Neuronal stem cell (in vitro differentiated cells): Measurements from ENCODE around the gene SKIL.

Experiments used
- DNase-seq: peaks from one replicate; pipeline ENCODE4 v3.0.0-alpha.2; 2013; ENCODE audit warnings: low spot score
- H2AFZ ChIP-seq: one replicate; pipeline ENCODE4 v1.6.1; 2013; ENCODE audit warnings: mild to moderate bottlenecking, low read length, inconsistent platforms
- H2AK5ac ChIP-seq: 2 replicates; pipeline ENCODE4 v1.6.1; 2013; ENCODE audit warnings: low read depth, mild to moderate bottlenecking, inconsistent platforms, low read length, moderate library complexity, mixed read lengths
- H2BK120ac ChIP-seq: 2 replicates; pipeline ENCODE4 v1.6.1; 2013; ENCODE audit warnings: low read depth, mild to moderate bottlenecking, inconsistent platforms, low read length, moderate library complexity, mixed read lengths
- H2BK12ac ChIP-seq: one replicate; pipeline ENCODE4 v1.6.1; 2013; ENCODE audit warnings: low read length, inconsistent platforms
- H2BK15ac ChIP-seq: 2 replicates; pipeline ENCODE4 v1.6.1; 2013; ENCODE audit warnings: mild to moderate bottlenecking, low read length, inconsistent platforms, mixed read lengths
- H2BK5ac ChIP-seq: one replicate; pipeline ENCODE4 v1.6.1; 2013; ENCODE audit warnings: inconsistent platforms, mild to moderate bottlenecking, low read length, moderate library complexity
- H3K14ac ChIP-seq: one replicate; pipeline ENCODE4 v1.6.1; 2013; ENCODE audit warnings: low read length, inconsistent platforms
- H3K18ac ChIP-seq: 2 replicates; pipeline ENCODE4 v1.6.1; 2013; ENCODE audit warnings: low read length, inconsistent platforms
- H3K23ac ChIP-seq: 2 replicates; pipeline ENCODE4 v1.6.1; 2013; ENCODE audit warnings: low read depth, mild to moderate bottlenecking, mixed read lengths, low read length, inconsistent platforms; ENCODE audit not compliant: poor library complexity
- H3K27ac ChIP-seq: replicated peaks from 3 replicates; pipeline ENCODE4 v1.5.1; 2013; ENCODE audit warnings: low read length, inconsistent platforms
- H3K27me3 ChIP-seq, 3 experiments: 2 replicates each; pipeline ENCODE4 v1.6.1; 2013; ENCODE audit warnings: low read length in 3 of 3, mild to moderate bottlenecking in 2 of 3, inconsistent platforms in 1 of 3, low read depth in 1 of 3, mixed read lengths in 1 of 3, moderate library complexity in 1 of 3; ENCODE audit not compliant: control insufficient read depth in 3 of 3, insufficient read depth in 3 of 3
- H3K36me3 ChIP-seq, 2 donors: replicated peaks in 1 of 2; 2 replicates each; pipeline ENCODE4 v1.6.1; 2013; ENCODE audit warnings: low read length in 2 of 2; ENCODE audit not compliant: control insufficient read depth in 2 of 2, insufficient read depth in 2 of 2
- H3K4ac ChIP-seq: 2 replicates; pipeline ENCODE4 v1.6.1; 2013; ENCODE audit warnings: inconsistent platforms, mild to moderate bottlenecking, low read length, moderate library complexity
- H3K4me1 ChIP-seq, 2 donors: 1 replicate in 1 of 2; 2 replicates in 1 of 2; pipeline ENCODE4 v1.6.1; 2013; ENCODE audit warnings: low read length in 2 of 2, low read depth in 1 of 2; ENCODE audit not compliant: control insufficient read depth in 2 of 2, insufficient read depth in 1 of 2
- H3K4me2 ChIP-seq: one replicate; pipeline ENCODE4 v1.6.1; 2013; ENCODE audit warnings: mild to moderate bottlenecking, low read length, inconsistent platforms; ENCODE audit not compliant: insufficient read depth, poor library complexity, severe bottlenecking
- H3K4me3 ChIP-seq, 2 donors: 2 replicates each; pipeline ENCODE4 v1.5.1; 2013; ENCODE audit warnings: low read length in 2 of 2, mild to moderate bottlenecking in 2 of 2, inconsistent platforms in 1 of 2, moderate library complexity in 1 of 2
- H3K79me1 ChIP-seq: one replicate; pipeline ENCODE4 v1.6.1; 2013; ENCODE audit warnings: low read depth, mild to moderate bottlenecking, inconsistent platforms, low read length, moderate library complexity
- H3K9ac ChIP-seq: one replicate; pipeline ENCODE4 v1.6.1; 2013; ENCODE audit warnings: mild to moderate bottlenecking, low read depth, low read length, inconsistent platforms; ENCODE audit not compliant: poor library complexity
- H3K9me3 ChIP-seq, 2 donors: replicated peaks in 1 of 2; 2 replicates each; pipeline versions ENCODE3 to v1.6.1; 2013; ENCODE audit warnings: low read length in 2 of 2, mild to moderate bottlenecking in 2 of 2, inconsistent platforms in 1 of 2, low read depth in 1 of 2, mixed read lengths in 1 of 2, moderate library complexity in 1 of 2; ENCODE audit not compliant: control insufficient read depth in 2 of 2, insufficient read depth in 1 of 2
- H4K8ac ChIP-seq: one replicate; pipeline ENCODE4 v1.6.1; 2013; ENCODE audit warnings: low read depth, mild to moderate bottlenecking, inconsistent platforms, low read length, moderate library complexity
- H4K91ac ChIP-seq: one replicate; pipeline ENCODE4 v1.6.1; 2013; ENCODE audit warnings: low read length, low read depth, mild to moderate bottlenecking, inconsistent platforms; ENCODE audit not compliant: poor library complexity
- WGBS, 2 donors: extraction: QIAGEN DNeasy Blood & Tissue Kit; methylation state at CpG; one replicate each; pipeline ENCODE4 v1.1.7; 2013; ENCODE audit warnings: missing lambda C conversion rate in 2 of 2, mixed read lengths in 1 of 2; ENCODE audit not compliant: insufficient read length in 2 of 2, insufficient replicate concordance in 1 of 2; ENCODE audit errors: extremely low coverage in 2 of 2; 5-methylcytosine and 5-hydroxymethylcytosine counted together

The SKIL gene

DNA sequence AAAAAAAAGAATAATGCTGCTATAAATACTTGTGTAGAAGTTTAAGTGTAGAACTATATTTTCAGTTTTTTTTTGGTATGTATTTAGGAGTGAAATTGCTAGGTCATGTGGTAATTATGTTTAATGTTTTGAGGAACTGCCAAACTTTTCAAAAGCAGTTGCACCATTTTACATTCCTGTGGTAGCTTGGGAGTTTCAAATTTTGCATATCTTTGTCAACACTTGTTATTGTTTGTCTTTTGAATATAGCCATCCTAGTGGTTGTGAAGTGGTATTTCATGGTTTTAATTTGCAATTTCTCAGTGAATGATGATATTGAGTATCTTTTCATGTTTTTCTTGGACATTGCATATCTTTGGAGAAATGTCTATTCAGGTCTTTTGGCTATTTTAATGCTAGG, 30.4 kb downstream of the SKIL start:
- Histone ChIP-seq H3K9ac (no peak overlapping the region), H3K4ac (no peak overlapping the region), H3K79me1 (peaks cover 2% of the 10 kb centered on the region), H3K9me3 (peaks cover 0 to 18% of the 10 kb centered on the region in 2 donors), H3K23ac (no peak overlapping the region), H3K36me3 (peaks cover 0 to 91% of the 10 kb centered on the region in 2 donors), H2BK5ac (no peak overlapping the region), H3K14ac (no peak overlapping the region), H2AK5ac (no peak overlapping the region), H4K91ac (no peak overlapping the region), H2BK12ac (no peak overlapping the region), H3K4me2 (no peak overlapping the region), H3K27ac (no peak overlapping the region), H3K4me3 (no peak overlapping the region), H3K18ac (no peak overlapping the region), H2BK120ac (no peak overlapping the region), H2BK15ac (no peak overlapping the region), H3K4me1 (no peaks in the 10 kb centered on the region), H3K27me3 (no peaks in the 10 kb centered on the region), H2AFZ (no peak overlapping the region), H4K8ac (no peak overlapping the region)
- DNase-seq: no peak

DNA sequence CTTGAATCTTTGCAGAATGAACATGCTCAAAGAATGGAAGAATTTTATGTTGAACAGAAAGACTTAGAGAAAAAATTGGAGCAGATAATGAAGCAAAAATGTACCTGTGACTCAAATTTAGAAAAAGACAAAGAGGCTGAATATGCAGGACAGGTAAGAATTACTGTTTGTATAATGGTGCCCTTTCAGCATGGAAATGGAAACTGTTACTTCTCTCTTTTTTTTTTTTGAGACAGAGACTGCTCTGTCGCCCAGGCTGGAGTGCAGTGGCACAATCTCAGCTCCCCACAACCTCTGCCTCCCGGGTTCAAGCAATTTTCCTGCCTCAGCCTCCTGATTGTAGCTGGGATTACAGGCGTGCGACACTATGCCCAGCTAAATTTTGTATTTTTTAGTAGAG, 33.6 kb downstream of the SKIL start:
- Histone ChIP-seq H3K9me3 (peaks cover 0 to 18% of the 10 kb centered on the region in 2 donors), H3K36me3 (peaks cover 0 to 84% of the 10 kb centered on the region in 2 donors), H3K9ac (no peak overlapping the region), H3K4ac (no peak overlapping the region), H2BK15ac (no peak overlapping the region), H4K91ac (no peak overlapping the region), H2BK120ac (no peak overlapping the region), H3K4me1 (no peaks in the 10 kb centered on the region), H3K27me3 (no peaks in the 10 kb centered on the region), H3K23ac (no peak overlapping the region), H3K27ac (no peak overlapping the region), H2AFZ (no peak overlapping the region), H3K79me1 (peaks cover 2% of the 10 kb centered on the region), H3K4me3 (no peak overlapping the region), H2BK5ac (no peak overlapping the region), H3K14ac (no peak overlapping the region), H3K18ac (no peak overlapping the region), H4K8ac (no peak overlapping the region), H2AK5ac (no peak overlapping the region), H3K4me2 (no peak overlapping the region), H2BK12ac (no peak overlapping the region)
- no CpG with 5 or more reads among the region's 4 CpGs for WGBS, 2 donors
- no peak for DNase-seq

DNA sequence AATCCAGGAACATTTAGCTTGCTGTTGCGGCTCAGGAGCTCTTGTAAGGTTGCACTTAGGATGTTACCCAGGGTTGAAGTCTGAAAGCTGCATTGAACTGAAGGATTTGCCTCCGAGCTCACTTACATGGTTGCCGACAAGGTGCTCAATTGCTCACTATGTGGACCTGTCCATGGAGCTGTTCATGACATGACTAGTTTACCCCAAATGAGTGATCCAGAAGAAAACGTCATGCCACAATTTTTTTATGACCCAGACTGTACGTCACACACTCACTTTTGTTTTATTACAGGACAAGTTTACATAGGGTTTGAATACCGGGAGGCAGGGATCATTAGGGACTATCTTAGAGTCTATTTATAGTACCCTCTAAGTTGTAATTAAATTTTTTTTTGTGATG, 40.2 kb downstream of the SKIL start:
- peaks cover 0 to 4% of the 10 kb centered on the region in 2 donors for H3K9me3 ChIP-seq
- H3K27ac ChIP-seq: no peak overlapping the region
- H2BK5ac ChIP-seq: no peak overlapping the region
- H2BK12ac ChIP-seq: no peak overlapping the region
- no peak overlapping the region for H3K14ac ChIP-seq
- DNase-seq: no peak
- H2AFZ ChIP-seq: no peak overlapping the region
- no peak overlapping the region for H3K18ac ChIP-seq
- no peak overlapping the region for H4K8ac ChIP-seq
- H4K91ac ChIP-seq: no peak overlapping the region
- WGBS, 2 donors: no CpG with 5 or more reads among the region's 6 CpGs
- H3K9ac ChIP-seq: no peak overlapping the region
- H3K79me1 ChIP-seq: no peaks in the 10 kb centered on the region
- H2BK120ac ChIP-seq: no peak overlapping the region
- no peaks in the 10 kb centered on the region for H3K27me3 ChIP-seq
- no peaks in the 10 kb centered on the region for H3K4me1 ChIP-seq
- H2AK5ac ChIP-seq: no peak overlapping the region
- H3K36me3 ChIP-seq: peaks cover 0 to 42% of the 10 kb centered on the region in 2 donors
- H3K23ac ChIP-seq: no peak overlapping the region
- H3K4me3 ChIP-seq: no peak overlapping the region
- no peak overlapping the region for H2BK15ac ChIP-seq
- H3K4me2 ChIP-seq: no peak overlapping the region
- no peak overlapping the region for H3K4ac ChIP-seq

DNA sequence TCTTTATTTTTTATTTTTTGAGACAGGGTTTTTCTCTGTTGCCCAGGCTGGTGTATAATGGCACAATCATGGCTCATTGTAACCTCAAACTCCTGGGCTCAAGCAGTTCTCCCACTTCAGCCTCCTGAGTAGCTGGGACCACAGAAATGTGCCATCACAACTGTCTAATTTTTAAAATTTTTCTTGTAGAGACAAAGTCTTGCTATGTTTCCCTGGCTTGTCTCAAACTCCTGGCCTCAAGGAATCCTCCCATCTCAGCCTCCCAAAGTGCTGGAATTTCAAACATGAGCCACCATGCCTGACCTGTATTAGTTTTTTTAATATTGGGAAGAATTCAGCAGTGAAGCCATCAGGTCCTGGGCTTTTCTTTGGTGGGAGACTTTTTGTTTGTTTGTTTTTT, 47.6 kb downstream of the SKIL start:
- no peak overlapping the region for H3K14ac ChIP-seq
- no peak overlapping the region for H3K27ac ChIP-seq
- no peak overlapping the region for H4K91ac ChIP-seq
- no peak overlapping the region for H2BK12ac ChIP-seq
- no peak overlapping the region for H2BK120ac ChIP-seq
- no peaks in the 10 kb centered on the region for H3K79me1 ChIP-seq
- H3K27me3 ChIP-seq: no peaks in the 10 kb centered on the region
- H2BK5ac ChIP-seq: no peak overlapping the region
- no peaks in the 10 kb centered on the region for H3K36me3 ChIP-seq
- H3K4me1 ChIP-seq: no peaks in the 10 kb centered on the region
- H2AK5ac ChIP-seq: no peak overlapping the region
- no peak for DNase-seq
- H3K4me2 ChIP-seq: no peak overlapping the region
- no peaks in the 10 kb centered on the region for H3K9me3 ChIP-seq
- H2BK15ac ChIP-seq: no peak overlapping the region
- H4K8ac ChIP-seq: no peak overlapping the region
- H3K18ac ChIP-seq: no peak overlapping the region
- H2AFZ ChIP-seq: no peak overlapping the region
- no peak overlapping the region for H3K23ac ChIP-seq
- H3K4ac ChIP-seq: no peak overlapping the region
- no peak overlapping the region for H3K9ac ChIP-seq
- no peak overlapping the region for H3K4me3 ChIP-seq
